ENCODE results near the gene MLEC.

MLEC gene

GRCh38 chr12:120650233-120650690, 36.7 kb upstream of the MLEC start:
- Histone ChIP-seq H3K9me3 (ENCODE audit: control insufficient read depth, insufficient read depth, low read depth, low read length) (no peaks in the 10 kb centered on the region), H3K4me1 (ENCODE audit: control insufficient read depth, insufficient read depth, low read length) (peaks cover 30% of the 10 kb centered on the region), H3K27me3 (ENCODE audit: control insufficient read depth, insufficient read depth, low read length) (peaks cover 11% of the 10 kb centered on the region; the same call in 1 of the 2 replicates), H3K36me3 (ENCODE audit: control insufficient read depth, insufficient read depth, low read length) (no peaks in the 10 kb centered on the region), H3K4me3 (ENCODE audit: low read depth, low read length) (no peak overlapping the region), H3K9ac (ENCODE audit: low read length) (no peak overlapping the region), H3K27ac (ENCODE audit: low read depth, low read length) (no peak overlapping the region)

DNA sequence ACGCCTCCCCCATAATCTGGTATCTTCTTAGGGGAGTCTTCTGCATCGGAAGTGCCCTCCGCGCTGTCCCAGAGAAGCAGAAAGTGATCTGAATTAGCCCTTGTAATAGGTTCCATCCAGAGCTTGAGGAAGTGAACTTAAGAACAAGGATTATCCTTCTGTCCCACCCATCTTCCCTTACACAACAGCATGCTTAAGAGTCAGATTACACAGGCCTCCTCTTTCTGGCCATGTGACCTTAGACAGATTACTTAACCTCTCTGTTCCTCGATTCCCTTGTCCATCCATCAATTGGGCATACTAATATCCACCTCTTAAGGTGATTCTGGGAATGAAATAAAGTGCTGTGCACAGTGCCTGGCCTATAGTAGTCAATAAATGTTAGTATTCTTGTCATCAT, 35.1 kb upstream of the MLEC start:
- Histone ChIP-seq H3K36me3 (ENCODE audit: control insufficient read depth, insufficient read depth, low read length) (no peaks in the 10 kb centered on the region), H3K9ac (ENCODE audit: low read length) (no peak overlapping the region), H3K4me3 (ENCODE audit: low read depth, low read length) (no peak overlapping the region), H3K27ac (ENCODE audit: low read depth, low read length) (no peak overlapping the region), H3K9me3 (ENCODE audit: control insufficient read depth, insufficient read depth, low read depth, low read length) (no peaks in the 10 kb centered on the region), H3K27me3 (ENCODE audit: control insufficient read depth, insufficient read depth, low read length) (peaks cover 5% of the 10 kb centered on the region; the same call in 1 of the 2 replicates), H3K4me1 (ENCODE audit: control insufficient read depth, insufficient read depth, low read length) (peaks cover 30% of the 10 kb centered on the region)

- H3K4me3 ChIP-seq (ENCODE audit: low read depth, low read length), result no peak overlapping the region
- no peak overlapping the region for H3K27ac ChIP-seq (ENCODE audit: low read depth, low read length)
- H3K36me3 ChIP-seq (ENCODE audit: control insufficient read depth, insufficient read depth, low read length), result no peaks in the 10 kb centered on the region
- peaks cover 5% of the 10 kb centered on the region; the same call in 1 of the 2 replicates for H3K27me3 ChIP-seq (ENCODE audit: control insufficient read depth, insufficient read depth, low read length)
- H3K4me1 ChIP-seq (ENCODE audit: control insufficient read depth, insufficient read depth, low read length), result peaks cover 30% of the 10 kb centered on the region
- H3K9me3 ChIP-seq (ENCODE audit: control insufficient read depth, insufficient read depth, low read depth, low read length), result no peaks in the 10 kb centered on the region
- no peak overlapping the region for H3K9ac ChIP-seq (ENCODE audit: low read length)
These were observed 34.1 kb upstream of the MLEC start for GRCh38 chr12:120652656-120653435.

GRCh38 chr12:120653611-120654010, 33.3 kb upstream of the MLEC start:
- Histone ChIP-seq H3K27ac (ENCODE audit: low read depth, low read length) (no peak overlapping the region), H3K36me3 (ENCODE audit: control insufficient read depth, insufficient read depth, low read length) (no peaks in the 10 kb centered on the region), H3K27me3 (ENCODE audit: control insufficient read depth, insufficient read depth, low read length) (peaks cover 5% of the 10 kb centered on the region; the same call in 1 of the 2 replicates), H3K9ac (ENCODE audit: low read length) (no peak overlapping the region), H3K4me3 (ENCODE audit: low read depth, low read length) (no peak overlapping the region), H3K9me3 (ENCODE audit: control insufficient read depth, insufficient read depth, low read depth, low read length) (no peaks in the 10 kb centered on the region), H3K4me1 (ENCODE audit: control insufficient read depth, insufficient read depth, low read length) (peaks cover 30% of the 10 kb centered on the region)

GRCh38 chr12:120654656-120655055, 32.3 kb upstream of the MLEC start:
- Histone ChIP-seq H3K27me3 (ENCODE audit: control insufficient read depth, insufficient read depth, low read length) (peaks cover 2% of the 10 kb centered on the region; the same call in 1 of the 2 replicates), H3K9ac (ENCODE audit: low read length) (no peak overlapping the region), H3K27ac (ENCODE audit: low read depth, low read length) (no peak overlapping the region), H3K9me3 (ENCODE audit: control insufficient read depth, insufficient read depth, low read depth, low read length) (no peaks in the 10 kb centered on the region), H3K4me1 (ENCODE audit: control insufficient read depth, insufficient read depth, low read length) (peaks cover 25% of the 10 kb centered on the region), H3K36me3 (ENCODE audit: control insufficient read depth, insufficient read depth, low read length) (no peaks in the 10 kb centered on the region), H3K4me3 (ENCODE audit: low read depth, low read length) (no peak overlapping the region)

GRCh38 chr12:120656008-120656407, 30.9 kb upstream of the MLEC start:
- H3K4me3 ChIP-seq (ENCODE audit: low read depth, low read length), result no peak overlapping the region
- H3K9ac ChIP-seq (ENCODE audit: low read length), result no peak overlapping the region
- H3K27ac ChIP-seq (ENCODE audit: low read depth, low read length), result no peak overlapping the region
- H3K36me3 ChIP-seq (ENCODE audit: control insufficient read depth, insufficient read depth, low read length), result no peaks in the 10 kb centered on the region
- peaks cover 12% of the 10 kb centered on the region; the same call in 1 of the 2 replicates for H3K4me1 ChIP-seq (ENCODE audit: control insufficient read depth, insufficient read depth, low read length)
- no peaks in the 10 kb centered on the region for H3K27me3 ChIP-seq (ENCODE audit: control insufficient read depth, insufficient read depth, low read length)
- no peaks in the 10 kb centered on the region for H3K9me3 ChIP-seq (ENCODE audit: control insufficient read depth, insufficient read depth, low read depth, low read length)

GRCh38 chr12:120658286-120659150, 28.4 kb upstream of the MLEC start:
- H3K9me3 ChIP-seq (ENCODE audit: control insufficient read depth, insufficient read depth, low read depth, low read length), result no peaks in the 10 kb centered on the region
- no peak overlapping the region for H3K4me3 ChIP-seq (ENCODE audit: low read depth, low read length)
- H3K27me3 ChIP-seq (ENCODE audit: control insufficient read depth, insufficient read depth, low read length), result no peaks in the 10 kb centered on the region
- H3K36me3 ChIP-seq (ENCODE audit: control insufficient read depth, insufficient read depth, low read length), result no peaks in the 10 kb centered on the region
- no peak overlapping the region for H3K9ac ChIP-seq (ENCODE audit: low read length)
- H3K27ac ChIP-seq (ENCODE audit: low read depth, low read length), result no peak overlapping the region
- no peaks in the 10 kb centered on the region for H3K4me1 ChIP-seq (ENCODE audit: control insufficient read depth, insufficient read depth, low read length)

- Histone ChIP-seq H3K9me3 (ENCODE audit: control insufficient read depth, insufficient read depth, low read depth, low read length) (no peaks in the 10 kb centered on the region), H3K4me3 (ENCODE audit: low read depth, low read length) (no peak overlapping the region), H3K36me3 (ENCODE audit: control insufficient read depth, insufficient read depth, low read length) (no peaks in the 10 kb centered on the region), H3K27me3 (ENCODE audit: control insufficient read depth, insufficient read depth, low read length) (no peaks in the 10 kb centered on the region), H3K27ac (ENCODE audit: low read depth, low read length) (no peak overlapping the region), H3K4me1 (ENCODE audit: control insufficient read depth, insufficient read depth, low read length) (no peaks in the 10 kb centered on the region), H3K9ac (ENCODE audit: low read length) (no peak overlapping the region)
These were observed 27.8 kb upstream of the MLEC start for GRCh38 chr12:120659151-120659525.

DNA sequence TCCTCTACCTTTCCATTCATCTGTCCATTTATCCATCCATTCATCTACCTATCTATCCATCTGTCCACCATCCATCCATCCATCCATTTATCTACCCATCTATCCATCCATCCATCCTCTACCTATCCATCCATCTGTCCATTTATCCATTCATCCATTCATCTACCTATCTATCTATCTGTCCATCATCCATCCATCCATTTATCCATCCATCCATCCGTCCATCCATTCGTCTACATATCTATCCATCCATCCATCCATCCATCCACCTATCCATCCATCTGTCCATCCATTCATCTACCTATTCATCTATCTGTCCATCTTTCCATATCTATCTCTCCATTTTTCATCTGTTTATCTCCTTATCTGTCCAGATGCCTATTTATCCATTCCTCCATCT, 25.5 kb upstream of the MLEC start:
- no peak overlapping the region for H3K27ac ChIP-seq (ENCODE audit: low read depth, low read length)

GRCh38 chr12:120662879-120663278, 24.1 kb upstream of the MLEC start:
- H3K27ac ChIP-seq (ENCODE audit: low read depth, low read length), result no peak overlapping the region
- H3K36me3 ChIP-seq (ENCODE audit: control insufficient read depth, insufficient read depth, low read length), result no peaks in the 10 kb centered on the region
- no peaks in the 10 kb centered on the region for H3K27me3 ChIP-seq (ENCODE audit: control insufficient read depth, insufficient read depth, low read length)
- no peak overlapping the region for H3K9ac ChIP-seq (ENCODE audit: low read length)
- peaks cover 4% of the 10 kb centered on the region; the same call in 1 of the 2 replicates for H3K4me1 ChIP-seq (ENCODE audit: control insufficient read depth, insufficient read depth, low read length)
- no peaks in the 10 kb centered on the region for H3K9me3 ChIP-seq (ENCODE audit: control insufficient read depth, insufficient read depth, low read depth, low read length)
- no peak overlapping the region for H3K4me3 ChIP-seq (ENCODE audit: low read depth, low read length)

More for the DNA sequence above, 25.5 kb upstream of the MLEC start:
- no peaks in the 10 kb centered on the region for H3K4me1 ChIP-seq (ENCODE audit: control insufficient read depth, insufficient read depth, low read length)
- no peak overlapping the region for H3K9ac ChIP-seq (ENCODE audit: low read length)
- no peak overlapping the region for H3K4me3 ChIP-seq (ENCODE audit: low read depth, low read length)
- H3K36me3 ChIP-seq (ENCODE audit: control insufficient read depth, insufficient read depth, low read length), result no peaks in the 10 kb centered on the region
- H3K9me3 ChIP-seq (ENCODE audit: control insufficient read depth, insufficient read depth, low read depth, low read length), result no peaks in the 10 kb centered on the region
- no peaks in the 10 kb centered on the region for H3K27me3 ChIP-seq (ENCODE audit: control insufficient read depth, insufficient read depth, low read length)

DNA sequence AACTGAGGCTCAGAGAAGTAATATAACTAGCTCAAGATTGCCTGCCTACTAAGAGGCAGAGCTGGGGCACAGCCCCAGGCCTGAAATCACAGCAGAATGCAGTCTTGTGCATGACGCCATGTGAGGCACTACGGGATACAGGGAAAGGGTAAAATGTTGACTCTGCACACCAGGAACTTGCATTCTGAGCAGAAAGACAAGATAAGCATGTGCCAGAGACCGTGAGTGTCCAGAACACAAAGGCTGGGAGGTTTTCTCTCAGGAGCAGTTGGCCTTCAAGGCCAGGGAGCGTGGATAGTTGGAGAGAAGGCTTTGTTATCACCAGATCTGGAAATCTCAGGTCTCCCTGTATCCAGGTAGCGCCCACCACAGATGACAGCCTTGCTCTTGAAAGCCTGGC, 23.2 kb upstream of the MLEC start:
- H3K27ac ChIP-seq (ENCODE audit: low read depth, low read length), result no peak overlapping the region
- H3K27me3 ChIP-seq (ENCODE audit: control insufficient read depth, insufficient read depth, low read length), result no peaks in the 10 kb centered on the region
- H3K9me3 ChIP-seq (ENCODE audit: control insufficient read depth, insufficient read depth, low read depth, low read length), result no peaks in the 10 kb centered on the region
- no peaks in the 10 kb centered on the region for H3K36me3 ChIP-seq (ENCODE audit: control insufficient read depth, insufficient read depth, low read length)
- H3K4me1 ChIP-seq (ENCODE audit: control insufficient read depth, insufficient read depth, low read length), result peaks cover 12% of the 10 kb centered on the region
- H3K9ac ChIP-seq (ENCODE audit: low read length), result no peak overlapping the region
- H3K4me3 ChIP-seq (ENCODE audit: low read depth, low read length), result no peak overlapping the region
